ENCODE data around the gene NKTR. TPM values are rescaled to one million over a fixed set of nuclear protein-coding genes. Genes with fewer than 3 reads are reported as not detected.

NKTR gene
- total RNA-seq, 6 experiments from 2014 or later, result 27.8 to 32.7 (median 30.9) TPM

DNA sequence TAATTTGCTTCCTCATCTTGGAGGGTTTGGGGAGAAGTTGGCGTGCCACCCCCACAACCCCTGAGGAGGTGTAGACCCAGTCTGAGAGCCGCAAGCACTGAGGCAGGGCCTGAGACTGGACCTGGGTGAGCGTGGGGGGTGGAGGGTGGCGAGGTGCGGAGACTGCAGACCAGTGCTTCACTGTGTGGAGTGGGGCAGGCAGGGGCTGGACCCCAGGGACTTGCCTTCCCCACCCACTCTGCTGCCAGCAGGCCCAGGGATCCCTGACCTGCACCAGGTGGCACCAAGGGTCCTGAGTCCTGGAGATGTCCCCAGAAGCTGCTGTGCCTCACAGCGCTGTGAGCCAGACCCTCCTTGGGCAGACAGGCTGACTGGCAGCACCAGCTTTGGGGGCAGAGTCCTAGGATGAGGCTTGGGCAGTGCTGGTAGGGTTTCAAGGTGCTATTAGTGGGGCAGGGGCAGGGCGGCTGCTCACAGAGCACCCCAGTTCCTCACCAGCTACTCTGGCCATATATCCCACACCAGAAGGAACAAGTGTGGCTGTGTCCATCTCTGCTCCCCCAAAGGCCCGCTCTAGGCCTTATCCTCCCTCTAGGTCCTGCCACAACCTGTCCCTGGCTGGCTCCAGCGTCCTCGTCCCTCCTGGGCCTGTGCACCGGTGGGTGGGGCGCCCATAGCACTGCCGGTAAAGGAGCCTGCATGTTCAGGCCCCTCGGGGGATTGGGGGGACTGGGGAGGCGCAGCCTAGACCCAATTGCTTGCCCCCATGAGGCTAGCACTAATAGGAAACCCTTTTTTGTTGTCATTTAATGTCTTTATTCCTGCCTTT is 64.8 kb downstream of the NKTR start:
- Mint-ChIP-seq H3K9me3 (no peaks in the 10 kb centered on the region), H3K4me1 (ENCODE audit: low read depth) (peaks cover 12% of the 10 kb centered on the region), H3K27me3 (ENCODE audit: insufficient read depth) (peaks cover 10% of the 10 kb centered on the region; the same call in 1 of the 2 replicates), H3K27ac (no peak overlapping the region), H3K4me3 (no peak overlapping the region), H3K36me3 (ENCODE audit: low read depth) (peaks cover 9% of the 10 kb centered on the region; the same call in 1 of the 2 replicates)
- TF ChIP-seq, protein P1, sequence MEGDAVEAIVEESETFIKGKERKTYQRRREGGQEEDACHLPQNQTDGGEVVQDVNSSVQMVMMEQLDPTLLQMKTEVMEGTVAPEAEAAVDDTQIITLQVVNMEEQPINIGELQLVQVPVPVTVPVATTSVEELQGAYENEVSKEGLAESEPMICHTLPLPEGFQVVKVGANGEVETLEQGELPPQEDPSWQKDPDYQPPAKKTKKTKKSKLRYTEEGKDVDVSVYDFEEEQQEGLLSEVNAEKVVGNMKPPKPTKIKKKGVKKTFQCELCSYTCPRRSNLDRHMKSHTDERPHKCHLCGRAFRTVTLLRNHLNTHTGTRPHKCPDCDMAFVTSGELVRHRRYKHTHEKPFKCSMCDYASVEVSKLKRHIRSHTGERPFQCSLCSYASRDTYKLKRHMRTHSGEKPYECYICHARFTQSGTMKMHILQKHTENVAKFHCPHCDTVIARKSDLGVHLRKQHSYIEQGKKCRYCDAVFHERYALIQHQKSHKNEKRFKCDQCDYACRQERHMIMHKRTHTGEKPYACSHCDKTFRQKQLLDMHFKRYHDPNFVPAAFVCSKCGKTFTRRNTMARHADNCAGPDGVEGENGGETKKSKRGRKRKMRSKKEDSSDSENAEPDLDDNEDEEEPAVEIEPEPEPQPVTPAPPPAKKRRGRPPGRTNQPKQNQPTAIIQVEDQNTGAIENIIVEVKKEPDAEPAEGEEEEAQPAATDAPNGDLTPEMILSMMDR (IDR thresholded peaks at IDR 0.05), result no peak
- DNase-seq, result no peak

DNA sequence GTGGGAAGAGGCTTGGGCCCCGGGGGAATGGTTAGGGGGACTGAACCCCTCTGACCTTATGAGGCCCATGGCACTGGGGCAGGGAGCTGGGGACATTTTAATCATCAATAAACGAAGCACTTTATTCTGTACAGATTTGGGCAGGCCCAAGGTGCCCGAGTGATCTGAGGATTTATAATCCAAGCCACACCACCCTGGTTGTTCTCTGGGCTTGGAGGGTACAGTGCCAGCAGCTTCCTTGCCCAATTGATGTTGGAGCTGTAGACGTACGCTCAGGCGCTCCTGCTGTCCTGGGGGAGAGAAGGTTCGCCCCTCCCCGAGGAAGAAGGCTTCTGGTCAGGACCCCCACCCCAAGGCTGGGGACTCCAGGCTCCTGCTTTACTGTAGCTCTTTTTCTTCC is 65.5 kb downstream of the NKTR start:
- no peaks in the 10 kb centered on the region for H3K9me3 Mint-ChIP-seq
- TF ChIP-seq, protein P1 (IDR thresholded peaks at IDR 0.05), result no peak
- peaks cover 7% of the 10 kb centered on the region; the same call in 1 of the 2 replicates for H3K4me1 Mint-ChIP-seq (ENCODE audit: low read depth)
- H3K27me3 Mint-ChIP-seq (ENCODE audit: insufficient read depth), result peaks cover 11% of the 10 kb centered on the region
- H3K4me3 Mint-ChIP-seq, result no peak overlapping the region
- DNase-seq, result no peak
- H3K27ac Mint-ChIP-seq, result no peak overlapping the region
- peaks cover 4% of the 10 kb centered on the region; the same call in 1 of the 2 replicates for H3K36me3 Mint-ChIP-seq (ENCODE audit: low read depth)

DNA sequence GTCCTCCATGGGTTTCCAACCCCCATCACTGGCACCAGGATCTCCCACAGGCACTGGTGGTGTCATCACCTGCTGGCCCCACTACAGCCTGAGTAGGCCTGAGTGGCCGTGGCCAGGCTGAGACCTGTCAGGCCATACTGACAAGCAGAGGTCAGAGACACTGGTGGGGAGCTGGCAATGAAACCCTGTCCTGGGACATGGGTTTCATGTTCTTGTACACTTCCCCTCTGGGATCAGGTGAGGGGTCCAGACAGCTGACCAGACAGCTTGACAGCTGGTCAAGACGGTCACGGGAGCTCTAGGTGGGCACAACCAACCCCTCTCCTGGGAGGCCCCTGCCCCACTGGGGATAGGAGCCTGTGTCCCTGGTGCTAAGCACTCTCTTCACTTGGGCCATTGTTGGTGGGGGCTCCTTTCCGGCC is 66.1 kb downstream of the NKTR start:
- peaks cover 7% of the 10 kb centered on the region; the same call in 1 of the 2 replicates for H3K4me1 Mint-ChIP-seq (ENCODE audit: low read depth)
- H3K9me3 Mint-ChIP-seq, result no peaks in the 10 kb centered on the region
- TF ChIP-seq, protein P1 (IDR thresholded peaks at IDR 0.05), result no peak
- DNase-seq, result no peak
- no peak overlapping the region for H3K27ac Mint-ChIP-seq
- H3K27me3 Mint-ChIP-seq (ENCODE audit: insufficient read depth), result peaks cover 14% of the 10 kb centered on the region
- no peak overlapping the region for H3K4me3 Mint-ChIP-seq
- no peaks in the 10 kb centered on the region for H3K36me3 Mint-ChIP-seq (ENCODE audit: low read depth)

DNA sequence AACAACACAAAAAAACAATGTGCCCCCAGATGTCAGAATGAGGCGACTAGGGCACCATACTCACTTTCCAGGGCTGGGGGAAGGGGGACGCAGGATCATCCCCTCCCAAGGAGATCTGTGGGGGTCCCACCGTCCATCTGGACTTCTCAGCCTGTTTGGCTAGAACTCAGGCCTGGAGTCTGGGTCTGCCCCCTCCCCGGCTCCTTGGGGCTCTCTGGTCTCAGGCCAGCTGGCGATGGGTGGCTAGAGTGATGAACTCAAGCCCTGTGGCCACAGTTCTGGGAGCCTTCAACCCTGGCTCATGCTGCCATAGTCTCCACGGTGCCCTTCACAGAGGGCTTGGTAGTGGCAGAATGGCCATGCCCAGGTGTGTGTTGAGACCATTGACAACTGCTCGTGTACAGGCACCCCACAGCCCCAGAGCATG is 66.6 kb downstream of the NKTR start:
- H3K27ac Mint-ChIP-seq, result 0 out of 2 replicates have a peak overlapping the region, but pooled peaks have one; percentile 43
- H3K4me3 Mint-ChIP-seq, result no peak overlapping the region
- H3K4me1 Mint-ChIP-seq (ENCODE audit: low read depth), result peaks cover 7% of the 10 kb centered on the region; the same call in 1 of the 2 replicates
- TF ChIP-seq, protein P1 (IDR thresholded peaks at IDR 0.05), result no peak
- DNase-seq, result no peak
- H3K36me3 Mint-ChIP-seq (ENCODE audit: low read depth), result no peaks in the 10 kb centered on the region
- peaks cover 16% of the 10 kb centered on the region for H3K27me3 Mint-ChIP-seq (ENCODE audit: insufficient read depth)
- no peaks in the 10 kb centered on the region for H3K9me3 Mint-ChIP-seq

DNA sequence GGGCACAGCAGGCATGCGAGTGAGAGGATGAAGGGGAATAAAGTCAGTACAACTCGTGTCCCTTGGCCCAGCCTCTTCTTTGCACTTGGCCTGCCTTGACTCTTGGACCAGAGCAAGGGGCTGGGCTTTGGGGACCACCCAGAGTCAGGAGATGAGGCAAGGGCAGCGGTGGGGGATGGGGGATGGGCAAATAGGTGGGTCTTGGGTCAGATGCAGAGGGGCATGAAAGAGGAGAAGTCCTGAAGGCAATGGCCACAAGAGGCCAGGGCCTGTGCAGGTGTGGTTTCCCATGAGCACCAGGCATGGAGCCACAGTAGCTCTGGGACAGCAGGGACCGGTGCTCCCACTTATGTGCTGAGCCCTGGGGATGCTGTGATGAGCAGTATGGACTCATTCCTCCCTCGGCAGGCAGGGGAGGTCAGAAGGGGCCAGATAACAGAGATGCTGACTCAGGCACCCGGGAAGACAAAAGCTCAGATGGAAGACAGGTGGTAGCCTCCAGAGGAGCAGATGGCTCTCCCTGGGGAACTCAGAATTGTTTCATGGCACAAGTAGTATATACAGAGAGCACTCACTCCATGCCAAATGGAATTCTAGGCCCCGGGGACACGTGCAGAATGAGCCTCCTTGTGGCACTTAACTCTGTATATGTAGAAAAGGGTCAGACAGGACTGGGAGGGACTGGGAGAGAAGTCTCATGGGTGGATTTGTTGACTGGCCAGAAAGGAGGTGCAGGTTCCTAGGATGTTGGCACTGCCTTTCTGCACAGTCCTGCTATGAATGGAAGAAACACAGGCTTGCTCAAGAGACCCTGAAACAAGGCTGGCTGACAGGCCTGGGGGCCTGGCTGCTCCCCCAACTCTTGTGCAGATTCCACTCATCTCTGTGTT is 67.3 kb downstream of the NKTR start:
- TF ChIP-seq, protein P1 (IDR thresholded peaks at IDR 0.05), result no peak
- Mint-ChIP-seq H3K36me3 (ENCODE audit: low read depth) (no peaks in the 10 kb centered on the region), H3K27me3 (ENCODE audit: insufficient read depth) (peaks cover 16% of the 10 kb centered on the region), H3K9me3 (no peaks in the 10 kb centered on the region), H3K27ac (0 out of 2 replicates have a peak overlapping the region, but pooled peaks have one; percentile 43), H3K4me1 (ENCODE audit: low read depth) (peaks cover 7% of the 10 kb centered on the region; the same call in 1 of the 2 replicates), H3K4me3 (no peak overlapping the region)
- no peak for DNase-seq
